Activated CD4-positive, alpha-beta memory T cell treated with anti-CD3 and anti-CD28 coated beads, Interleukin-2, amount 10 ng/mL, durations not matched to agents 7 days and 5 days (primary cell): ENCODE results near the gene ACOT12. TPM values are rescaled to one million over a fixed set of nuclear protein-coding genes. Genes with fewer than 3 reads are reported as not detected.
"Not testable (repeated sequence)": the region's sequence is repeated elsewhere in the genome, so short reads cannot be mapped to it uniquely, and the experiment has no call there.

ENCODE experiments used
- CTCF ChIA-PET: fragments of 350-600 bp; sonication (Branson Sonifier 250); formaldehyde crosslinking; loops from one replicate; lab custom pipeline; 2021; ENCODE audit warnings: antibody characterized with exemption, inconsistent platforms; lab: Charles Lee
- POLR2A ChIA-PET: fragments of 350-600 bp; sonication (Branson Sonifier 250); formaldehyde crosslinking; loops from one replicate; lab custom pipeline; 2021; ENCODE audit warnings: antibody characterized with exemption; lab: Charles Lee
- DNase-seq: peaks from one replicate; pipeline ENCODE4 v3.0.0-alpha.2; 2020
- H3K27ac Mint-ChIP-seq: one replicate; pipeline ENCODE4 v1.8.0; 2021; ENCODE audit warnings: mild to moderate bottlenecking, mixed read lengths
- H3K27me3 Mint-ChIP-seq: one replicate; pipeline ENCODE4 v1.8.0; 2021; ENCODE audit warnings: mixed read lengths
- H3K36me3 Mint-ChIP-seq: one replicate; pipeline ENCODE4 v1.8.0; 2021; ENCODE audit warnings: low read depth, mixed read lengths
- H3K4me1 Mint-ChIP-seq: one replicate; pipeline ENCODE4 v1.8.0; 2021; ENCODE audit warnings: mixed read lengths
- H3K4me3 Mint-ChIP-seq: one replicate; pipeline ENCODE4 v1.8.0; 2021; ENCODE audit warnings: mild to moderate bottlenecking, mixed read lengths
- H3K9me3 Mint-ChIP-seq: one replicate; pipeline ENCODE4 v1.8.0; 2021; ENCODE audit warnings: mixed read lengths
- total RNA-seq, 2 experiments: library from RNA; stranded (reverse); gene quantifications; one replicate each; pipeline ENCODE4 v1.2.3, GENCODE V29; 2021

Gene ACOT12
- total RNA-seq, 2 experiments from 2014 or later = not detected

GRCh38 chr5:81354093-81354492 is 39.8 kb downstream of the ACOT12 start:
- CTCF ChIA-PET = no interaction called here
- Mint-ChIP-seq H3K4me1 (no peaks in the 10 kb centered on the region), H3K9me3 (no peaks in the 10 kb centered on the region)

GRCh38 chr5:81353189-81353588 is 40.7 kb downstream of the ACOT12 start:
- no peak for DNase-seq
- H3K27ac Mint-ChIP-seq = no peak overlapping the region
- H3K4me1 Mint-ChIP-seq = no peaks in the 10 kb centered on the region
- no peaks in the 10 kb centered on the region for H3K36me3 Mint-ChIP-seq
- ChIA-PET CTCF (no interaction called here), POLR2A (no interaction called here)
- H3K4me3 Mint-ChIP-seq = no peak overlapping the region
- H3K27me3 Mint-ChIP-seq = peaks cover 3% of the 10 kb centered on the region
- no peaks in the 10 kb centered on the region for H3K9me3 Mint-ChIP-seq

More at GRCh38 chr5:81354093-81354492, 39.8 kb downstream of the ACOT12 start:
- no peak for DNase-seq
- Mint-ChIP-seq H3K4me3 (no peak overlapping the region), H3K36me3 (no peaks in the 10 kb centered on the region), H3K27me3 (peaks cover 5% of the 10 kb centered on the region), H3K27ac (no peak overlapping the region)
- POLR2A ChIA-PET = no interaction called here

GRCh38 chr5:81350507-81350906 is 43.4 kb downstream of the ACOT12 start:
- no peak for DNase-seq
- CTCF ChIA-PET = no interaction called here
- no peak overlapping the region for H3K4me3 Mint-ChIP-seq
- peaks cover 6% of the 10 kb centered on the region for H3K27me3 Mint-ChIP-seq
- POLR2A ChIA-PET = no interaction called here
- no peaks in the 10 kb centered on the region for H3K36me3 Mint-ChIP-seq
- H3K4me1 Mint-ChIP-seq = no peaks in the 10 kb centered on the region
- no peak overlapping the region for H3K27ac Mint-ChIP-seq
- H3K9me3 Mint-ChIP-seq = no peaks in the 10 kb centered on the region

GRCh38 chr5:81349161-81349560 is 44.8 kb downstream of the ACOT12 start:
- Mint-ChIP-seq H3K27me3 (peaks cover 9% of the 10 kb centered on the region), H3K4me1 (no peaks in the 10 kb centered on the region), H3K27ac (no peak overlapping the region), H3K9me3 (no peaks in the 10 kb centered on the region), H3K36me3 (no peaks in the 10 kb centered on the region), H3K4me3 (no peak overlapping the region)
- no peak for DNase-seq
- ChIA-PET POLR2A (no interaction called here), CTCF (no interaction called here)

GRCh38 chr5:81345411-81346003 is 48.4 kb downstream of the ACOT12 start:
- POLR2A ChIA-PET = no interaction called here
- Mint-ChIP-seq H3K4me1 (no peaks in the 10 kb centered on the region), H3K27me3 (peaks cover 5% of the 10 kb centered on the region)

GRCh38 chr5:81344736-81345135 is 49.2 kb downstream of the ACOT12 start:
- H3K9me3 Mint-ChIP-seq = no peaks in the 10 kb centered on the region
- ChIA-PET POLR2A (no interaction called here), CTCF (no interaction called here)
- no peaks in the 10 kb centered on the region for H3K4me1 Mint-ChIP-seq
- no peak overlapping the region for H3K4me3 Mint-ChIP-seq
- H3K27ac Mint-ChIP-seq = no peak overlapping the region
- H3K27me3 Mint-ChIP-seq = peaks cover 5% of the 10 kb centered on the region
- no peak for DNase-seq
- H3K36me3 Mint-ChIP-seq = no peaks in the 10 kb centered on the region

More at GRCh38 chr5:81345411-81346003, 48.4 kb downstream of the ACOT12 start:
- H3K36me3 Mint-ChIP-seq = no peaks in the 10 kb centered on the region
- H3K4me3 Mint-ChIP-seq = no peak overlapping the region
- no peaks in the 10 kb centered on the region for H3K9me3 Mint-ChIP-seq
- DNase-seq = no peak
- no peak overlapping the region for H3K27ac Mint-ChIP-seq
- CTCF ChIA-PET = no interaction called here

GRCh38 chr5:81338213-81338612 is 55.7 kb downstream of the ACOT12 start:
- CTCF ChIA-PET, H3K27ac Mint-ChIP-seq, H3K4me3 Mint-ChIP-seq, H3K27me3 Mint-ChIP-seq, DNase-seq, H3K9me3 Mint-ChIP-seq, H3K36me3 Mint-ChIP-seq, POLR2A ChIA-PET, H3K4me1 Mint-ChIP-seq: not testable (repeated sequence)

GRCh38 chr5:81337803-81338202 is 56.1 kb downstream of the ACOT12 start:
- Mint-ChIP-seq H3K4me1 (no peaks in the 10 kb centered on the region), H3K27me3 (no peaks in the 10 kb centered on the region), H3K36me3 (no peaks in the 10 kb centered on the region), H3K9me3 (no peaks in the 10 kb centered on the region), H3K4me3 (no peak overlapping the region), H3K27ac (no peak overlapping the region)
- no peak for DNase-seq
- POLR2A ChIA-PET = no interaction called here
- CTCF ChIA-PET = no interaction called here

GRCh38 chr5:81336556-81336955 is 57.4 kb downstream of the ACOT12 start:
- Mint-ChIP-seq H3K4me1 (no peaks in the 10 kb centered on the region), H3K36me3 (no peaks in the 10 kb centered on the region), H3K27me3 (no peaks in the 10 kb centered on the region), H3K4me3 (no peak overlapping the region), H3K9me3 (no peaks in the 10 kb centered on the region), H3K27ac (no peak overlapping the region)
- no peak for DNase-seq
- POLR2A ChIA-PET = no interaction called here
- CTCF ChIA-PET = no interaction called here

GRCh38 chr5:81335946-81336345 is 58.0 kb downstream of the ACOT12 start:
- no peak overlapping the region for H3K27ac Mint-ChIP-seq
- DNase-seq = no peak
- ChIA-PET CTCF (no interaction called here), POLR2A (no interaction called here)
- H3K27me3 Mint-ChIP-seq = no peaks in the 10 kb centered on the region
- no peaks in the 10 kb centered on the region for H3K36me3 Mint-ChIP-seq
- no peaks in the 10 kb centered on the region for H3K9me3 Mint-ChIP-seq
- no peak overlapping the region for H3K4me3 Mint-ChIP-seq
- no peaks in the 10 kb centered on the region for H3K4me1 Mint-ChIP-seq

GRCh38 chr5:81334304-81335061 is 59.5 kb downstream of the ACOT12 start:
- Mint-ChIP-seq H3K4me3 (no peak overlapping the region), H3K4me1 (no peaks in the 10 kb centered on the region), H3K27me3 (peaks cover under 1% of the 10 kb centered on the region), H3K27ac (no peak overlapping the region), H3K36me3 (no peaks in the 10 kb centered on the region), H3K9me3 (no peaks in the 10 kb centered on the region)
- CTCF ChIA-PET = no interaction called here
- no peak for DNase-seq
- POLR2A ChIA-PET = no interaction called here

GRCh38 chr5:81326554-81326953 is 67.4 kb downstream of the ACOT12 start:
- Mint-ChIP-seq H3K4me3 (no peak overlapping the region), H3K4me1 (no peaks in the 10 kb centered on the region), H3K36me3 (no peaks in the 10 kb centered on the region), H3K9me3 (no peaks in the 10 kb centered on the region), H3K27me3 (peaks cover 6% of the 10 kb centered on the region), H3K27ac (no peak overlapping the region)
- no peak for DNase-seq
- ChIA-PET CTCF (no interaction called here), POLR2A (no interaction called here)

GRCh38 chr5:81317536-81317935 is 76.4 kb downstream of the ACOT12 start:
- DNase-seq = no peak
- Mint-ChIP-seq H3K27me3 (no peaks in the 10 kb centered on the region), H3K27ac (no peak overlapping the region), H3K4me3 (no peak overlapping the region), H3K36me3 (peaks cover 25% of the 10 kb centered on the region), H3K4me1 (no peaks in the 10 kb centered on the region), H3K9me3 (no peaks in the 10 kb centered on the region)
- CTCF ChIA-PET = no interaction called here
- POLR2A ChIA-PET = interaction anchor here (1.3 kb wide), 1 partner anchor 8 kb away, joined by 3 read pairs; no protein-coding TSS in a partner anchor

GRCh38 chr5:81316571-81316970 is 77.4 kb downstream of the ACOT12 start:
- Mint-ChIP-seq H3K4me1 (no peaks in the 10 kb centered on the region), H3K4me3 (no peak overlapping the region)
- POLR2A ChIA-PET = no interaction called here

More at GRCh38 chr5:81316571-81316970, 77.4 kb downstream of the ACOT12 start:
- DNase-seq = no peak
- CTCF ChIA-PET = no interaction called here
- H3K27me3 Mint-ChIP-seq = no peaks in the 10 kb centered on the region
- H3K9me3 Mint-ChIP-seq = no peaks in the 10 kb centered on the region
- H3K27ac Mint-ChIP-seq = no peak overlapping the region
- peaks cover 30% of the 10 kb centered on the region for H3K36me3 Mint-ChIP-seq
